Measurements from ENCODE around the gene EIF4G3.

The EIF4G3 gene

GRCh38 chr1:20871419-20871818 is 305.3 kb downstream of the EIF4G3 start:
- TF ChIP-seq FOXP2 (optimal IDR thresholded peaks at IDR 0.05; ENCODE audit: borderline replicate concordance, extremely low read depth, extremely low read length, insufficient read depth): no peak
- TF ChIP-seq REST (IDR thresholded peaks at IDR 0.05; ENCODE audit: insufficient read depth in 1 of 2, low read depth in 2 of 2, low read length in 2 of 2): no peak
- TF ChIP-seq SIN3A (IDR thresholded peaks at IDR 0.05; ENCODE audit: borderline replicate concordance, insufficient read depth, low read length): no peak
- TF ChIP-seq POLR2AphosphoS5 (IDR thresholded peaks at IDR 0.05; ENCODE audit: low read depth, low read length): no peak
- TF ChIP-seq TAF1 (IDR thresholded peaks at IDR 0.05; ENCODE audit: borderline replicate concordance, insufficient read depth, low read length): no peak

GRCh38 chr1:20870718-20871117 is 306.0 kb downstream of the EIF4G3 start:
- TF ChIP-seq SIN3A (IDR thresholded peaks at IDR 0.05; ENCODE audit: borderline replicate concordance, insufficient read depth, low read length): no peak
- no peak for TF ChIP-seq POLR2AphosphoS5 (IDR thresholded peaks at IDR 0.05; ENCODE audit: low read depth, low read length)
- no peak for TF ChIP-seq REST (IDR thresholded peaks at IDR 0.05; ENCODE audit: insufficient read depth in 1 of 2, low read depth in 2 of 2, low read length in 2 of 2)
- no peak for TF ChIP-seq TAF1 (IDR thresholded peaks at IDR 0.05; ENCODE audit: borderline replicate concordance, insufficient read depth, low read length)
- TF ChIP-seq FOXP2 (optimal IDR thresholded peaks at IDR 0.05; ENCODE audit: borderline replicate concordance, extremely low read depth, extremely low read length, insufficient read depth): no peak

GRCh38 chr1:20868263-20868662 is 308.4 kb downstream of the EIF4G3 start:
- TF ChIP-seq POLR2AphosphoS5 (IDR thresholded peaks at IDR 0.05; ENCODE audit: low read depth, low read length) (no peak), SIN3A (IDR thresholded peaks at IDR 0.05; ENCODE audit: borderline replicate concordance, insufficient read depth, low read length) (no peak), TAF1 (IDR thresholded peaks at IDR 0.05; ENCODE audit: borderline replicate concordance, insufficient read depth, low read length) (no peak), REST (IDR thresholded peaks at IDR 0.05; ENCODE audit: insufficient read depth in 1 of 2, low read depth in 2 of 2, low read length in 2 of 2) (no peak), FOXP2 (optimal IDR thresholded peaks at IDR 0.05; ENCODE audit: borderline replicate concordance, extremely low read depth, extremely low read length, insufficient read depth) (no peak)

GRCh38 chr1:20867847-20868246 is 308.9 kb downstream of the EIF4G3 start:
- no peak for TF ChIP-seq TAF1 (IDR thresholded peaks at IDR 0.05; ENCODE audit: borderline replicate concordance, insufficient read depth, low read length)
- TF ChIP-seq REST (IDR thresholded peaks at IDR 0.05; ENCODE audit: insufficient read depth in 1 of 2, low read depth in 2 of 2, low read length in 2 of 2): no peak
- TF ChIP-seq POLR2AphosphoS5 (IDR thresholded peaks at IDR 0.05; ENCODE audit: low read depth, low read length): no peak
- no peak for TF ChIP-seq FOXP2 (optimal IDR thresholded peaks at IDR 0.05; ENCODE audit: borderline replicate concordance, extremely low read depth, extremely low read length, insufficient read depth)
- no peak for TF ChIP-seq SIN3A (IDR thresholded peaks at IDR 0.05; ENCODE audit: borderline replicate concordance, insufficient read depth, low read length)

DNA sequence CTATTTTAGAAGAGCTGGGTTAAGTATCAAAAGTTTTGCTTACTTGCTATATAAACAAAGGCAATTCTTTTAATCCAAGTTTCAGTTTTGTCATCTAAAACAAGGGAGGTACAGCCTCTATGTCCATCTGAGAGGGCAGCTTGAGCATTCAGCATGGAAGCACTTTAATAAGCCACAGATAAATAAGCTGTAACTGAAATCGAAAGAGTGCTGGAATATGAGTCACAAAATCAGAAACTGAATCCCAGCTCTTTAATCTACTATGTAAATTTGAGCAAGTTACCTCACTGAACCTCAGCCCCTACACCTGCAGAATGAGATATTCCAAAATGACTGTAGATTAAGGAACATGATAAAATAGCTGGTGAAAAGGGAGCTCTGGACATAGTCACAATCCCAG is 309.6 kb downstream of the EIF4G3 start:
- no peak for TF ChIP-seq SIN3A (IDR thresholded peaks at IDR 0.05; ENCODE audit: borderline replicate concordance, insufficient read depth, low read length)
- TF ChIP-seq POLR2AphosphoS5 (IDR thresholded peaks at IDR 0.05; ENCODE audit: low read depth, low read length): no peak
- no peak for TF ChIP-seq TAF1 (IDR thresholded peaks at IDR 0.05; ENCODE audit: borderline replicate concordance, insufficient read depth, low read length)
- no peak for TF ChIP-seq REST (IDR thresholded peaks at IDR 0.05; ENCODE audit: insufficient read depth in 1 of 2, low read depth in 2 of 2, low read length in 2 of 2)
- no peak for TF ChIP-seq FOXP2 (optimal IDR thresholded peaks at IDR 0.05; ENCODE audit: borderline replicate concordance, extremely low read depth, extremely low read length, insufficient read depth)
